Mesodermal cell (in vitro differentiated cells): Measurements from ENCODE around the gene JAM3. TPM values are rescaled to one million over a fixed set of nuclear protein-coding genes. Genes with fewer than 3 reads are reported as not detected.

Source experiments
- H3K27ac ChIP-seq: 2 replicates; pipeline ENCODE4 v1.7.0; 2013; ENCODE audit warnings: mild to moderate bottlenecking, low read depth, low read length, moderate library complexity; ENCODE audit not compliant: severe bottlenecking
- H3K36me3 ChIP-seq: 2 replicates; pipeline ENCODE4 v1.7.1; 2013; ENCODE audit warnings: mild to moderate bottlenecking, low read length, moderate library complexity; ENCODE audit not compliant: control insufficient read depth, insufficient read depth
- H3K4me1 ChIP-seq: one replicate; pipeline ENCODE4 v1.7.1; 2013; ENCODE audit warnings: mild to moderate bottlenecking, low read length; ENCODE audit not compliant: insufficient read depth, control insufficient read depth, poor library complexity, severe bottlenecking
- H3K4me3 ChIP-seq: 2 replicates; pipeline ENCODE4 v1.7.0; 2013; ENCODE audit warnings: low read length, control low read depth, mild to moderate bottlenecking; ENCODE audit not compliant: insufficient read depth, poor library complexity, severe bottlenecking; ENCODE audit errors: extremely low read depth
- H3K9me3 ChIP-seq: 2 replicates; pipeline ENCODE4 v1.7.1; 2013; ENCODE audit warnings: mild to moderate bottlenecking, low read length, moderate library complexity; ENCODE audit not compliant: control insufficient read depth
- WGBS, 2 experiments: methylation state at CpG; one replicate each; pipeline ENCODE4 v1.1.5; 2013; ENCODE audit warnings: missing lambda C conversion rate in 2 of 2; ENCODE audit not compliant: insufficient coverage in 2 of 2; 5-methylcytosine and 5-hydroxymethylcytosine counted together
- polyA plus RNA-seq, 2 experiments: library from polyadenylated mRNA; stranded (reverse); fragments of 50-300 nt; gene quantifications; one replicate each; pipeline ENCODE4 v1.2.3, GENCODE V29; 2013

JAM3 gene
- polyA plus RNA-seq (2013, experiment 1 of 2), result 135 TPM
- polyA plus RNA-seq (2013, experiment 2 of 2), result 118 TPM

GRCh38 chr11:134068829-134069425 is at the start of gene JAM3:
Gene JAM3, plus strand, starts transcription at chr11:134069072. Its CDS starts 12 bp downstream, at chr11:134069084.
- Histone ChIP-seq H3K4me1 (peaks cover 13% of the 10 kb centered on the region), H3K27ac (peak within 1 kb of the TSS; percentile 69)
- 0% methylated on average over 27 to 54 of the region's 57 CpGs for WGBS, 2 experiments

GRCh38 chr11:134019500-134019899 is 49.4 kb upstream of the JAM3 start:
- Histone ChIP-seq H3K9me3 (no peaks in the 10 kb centered on the region), H3K27ac (no peak overlapping the region), H3K36me3 (no peaks in the 10 kb centered on the region), H3K4me1 (no peaks in the 10 kb centered on the region), H3K4me3 (no peak overlapping the region)
- 81 to 83% methylated on average over 3 to 5 of the region's 7 CpGs for WGBS, 2 experiments

More at GRCh38 chr11:134068829-134069425, at the start of gene JAM3:
- peak within 1 kb of the TSS; percentile 85 for H3K4me3 ChIP-seq
- no peaks in the 10 kb centered on the region for H3K9me3 ChIP-seq
- no peaks in the 10 kb centered on the region for H3K36me3 ChIP-seq

- WGBS, 2 experiments, result 88 to 93% methylated on average over 13 of the region's 13 CpGs
- no peak overlapping the region for H3K4me3 ChIP-seq
- H3K9me3 ChIP-seq, result no peaks in the 10 kb centered on the region
- no peaks in the 10 kb centered on the region for H3K36me3 ChIP-seq
- peaks cover 8% of the 10 kb centered on the region for H3K4me1 ChIP-seq
- no peak overlapping the region for H3K27ac ChIP-seq
Observed at GRCh38 chr11:134020598-134020997, 48.3 kb upstream of the JAM3 start.

GRCh38 chr11:134021326-134021725 is 47.5 kb upstream of the JAM3 start:
- Histone ChIP-seq H3K9me3 (no peaks in the 10 kb centered on the region), H3K27ac (no peak overlapping the region), H3K4me1 (peaks cover 9% of the 10 kb centered on the region), H3K4me3 (no peak overlapping the region), H3K36me3 (no peaks in the 10 kb centered on the region)
- WGBS, 2 experiments, result 86 to 90% methylated on average over 6 to 7 of the region's 7 CpGs

GRCh38 chr11:134022748-134023147 is 46.1 kb upstream of the JAM3 start:
- H3K9me3 ChIP-seq, result no peaks in the 10 kb centered on the region
- H3K36me3 ChIP-seq, result no peaks in the 10 kb centered on the region
- WGBS, 2 experiments, result 89 to 91% methylated on average over 8 to 9 of the region's 9 CpGs
- H3K27ac ChIP-seq, result no peak overlapping the region
- no peak overlapping the region for H3K4me3 ChIP-seq
- peaks cover 16% of the 10 kb centered on the region for H3K4me1 ChIP-seq

- H3K4me1 ChIP-seq, result peaks cover 16% of the 10 kb centered on the region
- no peak overlapping the region for H3K4me3 ChIP-seq
- WGBS, 2 experiments, result 82 to 84% methylated on average over 10 of the region's 15 CpGs
- no peaks in the 10 kb centered on the region for H3K36me3 ChIP-seq
- H3K9me3 ChIP-seq, result no peaks in the 10 kb centered on the region
- H3K27ac ChIP-seq, result no peak overlapping the region
Observed at GRCh38 chr11:134024420-134025081, 44.3 kb upstream of the JAM3 start.

GRCh38 chr11:134025082-134025429 is 43.8 kb upstream of the JAM3 start:
- WGBS, 2 experiments, result 94 to 99% methylated on average over 7 to 9 of the region's 12 CpGs
- H3K27ac ChIP-seq, result no peak overlapping the region
- no peak overlapping the region for H3K4me3 ChIP-seq
- H3K36me3 ChIP-seq, result no peaks in the 10 kb centered on the region
- no peaks in the 10 kb centered on the region for H3K9me3 ChIP-seq
- peaks cover 16% of the 10 kb centered on the region for H3K4me1 ChIP-seq

- no peaks in the 10 kb centered on the region for H3K36me3 ChIP-seq
- H3K9me3 ChIP-seq, result no peaks in the 10 kb centered on the region
- WGBS, 2 experiments, result 21 to 36% methylated on average over 4 to 11 of the region's 11 CpGs
- peaks cover 16% of the 10 kb centered on the region for H3K4me1 ChIP-seq
- no peak overlapping the region for H3K27ac ChIP-seq
- no peak overlapping the region for H3K4me3 ChIP-seq
Observed at GRCh38 chr11:134026655-134027343, 42.1 kb upstream of the JAM3 start.

- Histone ChIP-seq H3K36me3 (no peaks in the 10 kb centered on the region), H3K4me1 (peaks cover 16% of the 10 kb centered on the region), H3K4me3 (no peak overlapping the region), H3K9me3 (no peaks in the 10 kb centered on the region), H3K27ac (no peak overlapping the region)
- WGBS, 2 experiments, result 89 to 94% methylated on average over 3 to 4 of the region's 4 CpGs
Observed at GRCh38 chr11:134027671-134028070, 41.2 kb upstream of the JAM3 start.

- Histone ChIP-seq H3K4me3 (no peak overlapping the region), H3K9me3 (no peaks in the 10 kb centered on the region), H3K4me1 (peaks cover 19% of the 10 kb centered on the region), H3K27ac (no peak overlapping the region), H3K36me3 (no peaks in the 10 kb centered on the region)
- WGBS, 2 experiments, result 91 to 93% methylated on average over 3 of the region's 3 CpGs
Observed at GRCh38 chr11:134028368-134028920, 40.4 kb upstream of the JAM3 start.
